GM18909 (cell line): Measurements from ENCODE around the gene SH2D5.

Experiments used
- ATAC-seq: cut with Tn5 transposase; IDR thresholded peaks from one replicate; pipeline ENCODE4 v1.9.1; 2021; ENCODE audit warnings: mild to moderate bottlenecking; ENCODE audit not compliant: unreplicated experiment, poor library complexity

Gene SH2D5

GRCh38 chr1:20670936-20671335 lies 61.6 kb downstream of the SH2D5 start:
- no peak for ATAC-seq
